Activated CD4-positive, alpha-beta T cell treated with anti-CD3 and anti-CD28 coated beads for 24 hours (primary cell): ENCODE results near the gene WAS.
"Not testable (repeated sequence)": the region's sequence is repeated elsewhere in the genome, so short reads cannot be mapped to it uniquely, and the experiment has no call there.

Source experiments
- DNase-seq, 2 donors: peaks; one replicate each; pipeline ENCODE4 v3.0.0-alpha.2; 2020; ENCODE audit warnings: low read depth in 2 of 2

Gene WAS

GRCh38 chrX:48683411-48683982 lies at the start of gene WAS:
WAS (plus strand) TSS chrX:48683799; CDS start chrX:48683854, 55 bp downstream.
- DNase-seq = peak in 1 of 2 donors; percentile 15

- DNase-seq = no peak
These were observed 47.3 kb upstream of the WAS start for GRCh38 chrX:48636301-48636700.

GRCh38 chrX:48636776-48637175 lies 46.8 kb upstream of the WAS start:
- no peak for DNase-seq

- no peak for DNase-seq
These were observed 37.9 kb upstream of the WAS start for GRCh38 chrX:48645669-48646068.

GRCh38 chrX:48648336-48648751 lies 35.3 kb upstream of the WAS start:
- no peak for DNase-seq

DNA sequence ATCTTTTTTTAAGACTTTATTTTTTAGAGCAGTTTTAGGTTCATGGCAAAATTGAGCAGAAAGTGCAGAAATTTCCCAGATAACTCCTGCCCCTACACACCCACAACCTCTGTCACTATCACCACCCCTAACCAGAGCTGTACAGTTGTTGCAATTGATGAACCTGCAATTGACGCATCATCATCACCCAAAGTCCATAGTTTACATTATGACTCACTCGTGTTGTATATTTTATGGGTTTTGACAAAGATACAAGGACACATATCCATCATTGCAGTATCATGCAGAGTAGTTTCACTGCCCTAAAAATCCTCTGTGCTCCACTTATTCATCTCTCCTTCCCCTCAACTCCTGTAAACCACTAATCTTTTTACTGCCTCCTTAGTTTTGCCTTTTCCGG lies 34.5 kb upstream of the WAS start:
- DNase-seq = no peak

GRCh38 chrX:48652055-48652579 lies 31.5 kb upstream of the WAS start:
- DNase-seq = not testable (repeated sequence)

DNA sequence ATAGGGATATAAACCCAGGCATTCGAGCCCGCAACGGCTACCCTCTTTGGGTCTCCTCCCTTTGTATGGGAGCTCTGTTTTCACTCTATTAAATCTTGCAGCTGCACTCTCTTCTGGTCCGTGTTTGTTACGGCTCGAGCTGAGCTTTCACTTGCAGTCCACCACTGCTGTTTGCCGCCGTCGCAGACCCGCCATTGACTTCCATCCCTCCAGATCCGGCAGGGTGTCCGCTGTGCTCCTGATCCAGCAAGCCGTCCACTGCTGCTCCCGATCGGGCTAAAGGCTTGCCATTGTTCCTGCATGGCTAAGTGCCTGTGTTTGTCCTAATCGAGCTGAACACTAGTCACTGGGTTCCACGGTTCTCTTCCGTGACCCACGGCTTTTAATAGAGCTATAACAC lies 28.9 kb upstream of the WAS start:
- DNase-seq = not testable (repeated sequence)

DNA sequence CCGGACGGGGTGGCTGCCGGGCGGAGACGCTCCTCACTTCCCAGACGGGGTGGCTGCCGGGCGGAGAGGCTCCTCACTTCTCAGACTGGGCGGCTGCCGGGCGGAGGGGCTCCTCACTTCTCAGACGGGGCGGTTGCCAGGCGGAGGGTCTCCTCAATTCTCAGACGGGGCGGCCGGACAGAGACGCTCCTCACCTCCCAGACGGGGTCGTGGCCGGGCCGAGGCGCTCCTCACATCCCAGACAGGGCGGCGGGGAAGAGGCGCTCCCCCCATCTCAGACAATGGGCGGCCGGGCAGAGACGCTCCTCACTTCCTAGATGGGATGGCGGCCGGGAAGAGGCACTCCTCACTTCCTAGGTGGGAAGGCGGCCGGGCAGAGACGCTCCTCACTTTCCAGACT lies 23.9 kb upstream of the WAS start:
- DNase-seq = not testable (repeated sequence)

DNA sequence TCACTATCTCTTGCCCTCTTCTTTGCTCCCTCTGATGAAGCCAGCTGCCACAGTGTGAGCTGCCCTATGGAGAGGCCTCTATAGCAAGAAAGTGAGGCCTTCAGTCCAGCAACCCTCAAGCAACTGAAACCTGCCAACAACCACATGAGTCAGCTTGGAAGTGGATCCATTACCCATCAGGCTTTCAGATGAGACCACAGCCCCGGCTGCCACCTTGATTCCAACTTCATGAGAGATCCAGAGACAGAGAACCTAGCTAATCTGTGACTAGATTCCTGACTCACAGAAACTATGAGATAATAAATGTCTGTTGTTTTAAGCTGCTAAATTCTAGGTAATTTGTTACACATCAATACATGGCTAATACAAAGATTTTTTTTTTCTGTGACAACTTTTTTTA lies 20.4 kb upstream of the WAS start:
- DNase-seq = no peak

DNA sequence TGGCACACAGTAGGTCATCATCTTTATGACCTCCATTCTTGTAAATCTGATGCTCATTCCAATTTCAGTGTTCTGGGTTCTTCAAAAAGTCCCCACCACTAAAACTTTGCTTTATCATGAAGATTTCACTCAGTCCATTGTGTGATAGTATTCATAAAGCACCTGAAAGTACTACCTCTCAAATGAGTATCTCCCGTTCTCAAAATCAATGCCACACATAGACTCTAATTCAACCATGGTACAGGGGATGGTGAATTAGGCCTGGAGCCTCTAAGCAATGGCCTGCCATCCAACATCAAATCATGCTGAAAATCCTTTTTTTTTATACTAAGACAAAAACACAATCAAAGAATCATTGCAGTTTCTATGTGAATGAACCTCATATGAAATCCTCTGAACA lies 19.4 kb upstream of the WAS start:
- DNase-seq = no peak

DNA sequence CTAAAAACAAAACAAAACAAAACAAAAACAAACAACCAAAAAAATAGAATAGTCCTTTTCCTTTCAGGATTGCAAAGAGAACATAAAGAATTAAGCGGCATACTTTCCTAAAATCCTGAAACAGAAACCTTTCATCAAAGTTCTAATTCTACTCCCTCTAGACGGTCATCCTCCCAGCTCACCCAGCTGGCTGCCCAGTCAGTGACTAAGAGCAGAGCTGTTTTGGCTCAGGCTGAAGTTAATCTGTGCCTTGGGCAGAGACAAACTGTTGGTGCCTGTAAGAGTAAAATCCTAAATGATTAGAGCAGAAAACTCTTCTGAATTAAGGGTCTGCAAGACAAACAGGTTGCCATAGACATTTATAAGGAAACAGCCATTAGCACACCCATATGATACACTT lies 17.6 kb upstream of the WAS start:
- no peak for DNase-seq

DNA sequence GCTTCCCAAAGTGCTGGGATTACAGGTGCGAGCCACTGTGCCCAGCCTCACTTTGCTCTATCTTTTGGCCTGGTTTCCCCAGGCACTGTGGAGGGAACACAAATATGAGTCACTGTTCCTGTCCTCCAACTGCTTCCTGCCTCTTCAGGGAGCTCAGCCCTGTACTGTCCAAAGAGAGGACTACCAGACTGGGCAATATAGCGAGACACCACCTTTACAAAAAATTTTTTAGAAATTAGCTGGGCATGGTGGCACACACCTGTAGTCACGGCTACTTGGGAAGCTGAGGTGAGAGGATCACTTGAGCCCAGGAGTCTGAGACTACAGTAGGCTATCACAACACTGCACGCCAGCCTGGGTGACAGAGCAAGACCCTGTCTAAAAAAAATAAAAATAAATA lies 16.9 kb upstream of the WAS start:
- DNase-seq = no peak

DNA sequence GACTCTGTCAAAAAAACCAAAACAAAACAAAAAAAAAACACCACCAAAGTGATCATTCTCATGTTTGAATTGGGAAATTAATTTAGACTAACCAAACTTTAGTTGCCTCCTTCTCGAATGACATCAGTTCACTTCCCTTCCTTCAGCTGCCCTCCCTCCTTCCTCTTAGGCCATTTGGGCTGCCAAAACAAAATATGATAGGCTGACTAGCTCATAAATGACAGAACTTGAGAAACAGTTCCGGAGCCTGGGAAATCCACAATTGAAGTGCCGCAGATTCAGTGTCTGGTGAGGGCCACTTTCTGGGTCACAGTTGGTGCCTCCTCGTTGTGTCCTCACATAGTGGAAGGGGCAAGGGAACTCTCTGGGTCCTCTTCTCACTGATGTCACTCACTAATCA lies 16.1 kb upstream of the WAS start:
- DNase-seq = no peak

GRCh38 chrX:48668187-48668586 lies 15.4 kb upstream of the WAS start:
- DNase-seq = not testable (repeated sequence)

DNA sequence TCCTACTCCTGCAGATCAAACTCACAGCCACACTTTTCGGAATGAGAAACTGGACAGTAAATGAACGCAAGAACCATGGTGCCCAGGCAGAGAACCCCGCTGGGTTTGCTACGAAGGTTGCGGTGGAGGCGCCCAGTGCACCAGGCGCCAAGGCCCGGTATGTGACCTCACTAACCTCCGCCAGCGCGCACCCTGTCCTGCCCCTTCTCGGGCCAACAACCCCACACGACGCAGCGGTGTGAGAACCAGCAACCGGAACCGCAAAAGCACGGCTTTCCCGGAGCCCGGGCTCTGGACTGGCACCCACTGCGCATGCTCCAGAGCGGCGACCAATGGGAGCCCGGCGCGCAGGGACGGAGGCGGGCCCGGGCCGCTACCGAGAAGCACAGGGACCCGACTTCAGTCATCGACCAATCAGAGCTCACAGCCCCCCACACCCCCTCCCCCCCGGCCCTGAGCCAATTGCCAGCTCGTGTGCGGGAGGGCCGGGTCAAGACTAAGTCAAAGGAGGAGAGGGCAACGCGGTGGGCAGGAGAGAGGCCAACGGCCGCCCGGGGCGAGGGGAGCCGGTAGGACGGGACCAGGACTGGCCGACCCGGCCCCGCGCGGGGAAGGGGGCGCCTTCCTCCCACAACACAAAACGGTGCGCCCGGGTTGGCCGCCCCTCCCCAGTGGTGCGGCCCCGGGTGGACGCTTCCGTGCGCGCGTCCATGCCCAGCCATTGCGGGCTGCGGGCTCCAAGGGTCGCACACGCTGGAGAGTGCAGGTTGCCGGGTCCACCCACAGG lies 7.3 kb upstream of the WAS start:
- DNase-seq = peak; percentile 73 to 82

DNA sequence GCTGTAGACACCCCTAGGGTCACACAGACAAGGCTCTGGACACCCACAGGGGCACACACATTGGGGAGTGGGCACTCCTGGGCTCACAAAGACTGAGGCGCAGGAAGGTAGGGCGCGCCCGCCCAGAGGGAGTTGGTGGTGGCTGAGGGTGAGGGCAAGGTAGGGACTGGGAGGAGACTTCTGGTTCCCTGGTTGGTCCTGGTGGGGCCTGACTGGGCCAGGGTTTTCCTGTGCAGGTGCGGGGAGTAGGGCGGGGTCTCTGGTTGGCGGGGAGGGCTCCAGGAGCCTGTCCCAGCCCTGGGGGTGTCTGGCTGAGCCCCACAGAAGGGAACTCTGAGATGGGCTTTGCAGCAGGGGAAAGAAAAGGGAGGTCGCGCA lies 6.7 kb upstream of the WAS start:
- DNase-seq = no peak

DNA sequence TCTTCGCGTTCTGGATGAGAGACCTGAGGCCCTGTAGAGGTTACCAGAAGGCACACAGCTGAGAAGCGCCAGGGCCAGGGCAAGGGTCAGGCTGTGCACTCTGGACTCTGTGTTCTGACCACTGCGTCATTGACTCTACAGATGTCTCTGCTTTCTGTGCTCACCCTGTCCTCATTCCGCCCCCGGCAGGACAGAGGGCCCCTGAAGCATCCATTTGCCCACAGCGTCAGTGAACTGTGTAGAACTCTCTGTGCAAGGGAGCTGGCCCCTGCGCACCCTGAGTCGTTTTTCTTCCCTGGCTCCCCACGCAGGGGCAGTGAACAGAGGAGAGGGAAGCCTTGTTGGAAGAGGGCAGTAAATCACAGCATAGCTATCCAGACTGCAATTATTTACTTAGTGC lies 6.1 kb upstream of the WAS start:
- no peak for DNase-seq

GRCh38 chrX:48680467-48680866 lies 3.1 kb upstream of the WAS start:
- not testable (repeated sequence) for DNase-seq

GRCh38 chrX:48680925-48681324 lies 2.7 kb upstream of the WAS start:
- DNase-seq = not testable (repeated sequence)

GRCh38 chrX:48681539-48682183 lies 1.9 kb upstream of the WAS start:
- DNase-seq = no peak

DNA sequence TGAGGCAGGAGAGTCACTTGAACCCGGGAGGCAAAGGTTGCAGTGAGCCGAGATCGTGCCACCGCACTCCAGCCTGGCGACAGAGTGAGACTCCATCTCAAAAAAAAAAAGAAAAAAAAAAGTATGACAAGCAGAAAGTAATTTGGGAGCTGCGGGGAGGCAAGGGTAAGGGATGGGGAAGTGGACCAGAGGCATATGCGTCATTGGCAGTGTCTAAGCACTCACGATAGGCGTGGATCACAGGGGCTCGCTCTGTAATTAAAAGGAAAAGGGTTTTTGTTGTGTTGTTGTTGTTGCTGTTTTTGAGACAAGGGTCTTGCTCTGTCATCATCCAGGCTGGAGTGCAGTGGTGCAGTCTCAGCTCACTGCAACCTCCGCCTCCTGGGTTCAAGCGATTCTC lies 804 bp upstream of the WAS start:
- not testable (repeated sequence) for DNase-seq

DNA sequence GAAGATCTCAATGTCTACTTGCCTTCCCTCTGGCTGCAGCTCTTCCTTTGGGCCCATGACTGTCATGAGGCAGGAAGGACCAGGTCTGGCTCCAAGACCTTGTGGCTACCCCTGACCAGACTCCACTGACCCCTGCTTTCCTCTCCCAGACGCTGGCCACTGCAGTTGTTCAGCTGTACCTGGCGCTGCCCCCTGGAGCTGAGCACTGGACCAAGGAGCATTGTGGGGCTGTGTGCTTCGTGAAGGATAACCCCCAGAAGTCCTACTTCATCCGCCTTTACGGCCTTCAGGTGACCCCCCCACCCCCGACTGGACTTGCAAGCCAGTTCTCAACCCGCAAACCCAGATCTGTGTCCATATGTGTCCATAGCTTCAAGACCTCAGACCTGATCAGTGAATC lies 535 bp downstream of the WAS start:
- DNase-seq = no peak
